HG03432 (cell line): Measurements from ENCODE around the gene ZNF367.

Source experiments
- ATAC-seq: cut with Tn5 transposase; IDR thresholded peaks from one replicate; pipeline ENCODE4 v1.9.1; 2021; ENCODE audit warnings: mild to moderate bottlenecking, moderate library complexity; ENCODE audit not compliant: unreplicated experiment

The ZNF367 gene

DNA sequence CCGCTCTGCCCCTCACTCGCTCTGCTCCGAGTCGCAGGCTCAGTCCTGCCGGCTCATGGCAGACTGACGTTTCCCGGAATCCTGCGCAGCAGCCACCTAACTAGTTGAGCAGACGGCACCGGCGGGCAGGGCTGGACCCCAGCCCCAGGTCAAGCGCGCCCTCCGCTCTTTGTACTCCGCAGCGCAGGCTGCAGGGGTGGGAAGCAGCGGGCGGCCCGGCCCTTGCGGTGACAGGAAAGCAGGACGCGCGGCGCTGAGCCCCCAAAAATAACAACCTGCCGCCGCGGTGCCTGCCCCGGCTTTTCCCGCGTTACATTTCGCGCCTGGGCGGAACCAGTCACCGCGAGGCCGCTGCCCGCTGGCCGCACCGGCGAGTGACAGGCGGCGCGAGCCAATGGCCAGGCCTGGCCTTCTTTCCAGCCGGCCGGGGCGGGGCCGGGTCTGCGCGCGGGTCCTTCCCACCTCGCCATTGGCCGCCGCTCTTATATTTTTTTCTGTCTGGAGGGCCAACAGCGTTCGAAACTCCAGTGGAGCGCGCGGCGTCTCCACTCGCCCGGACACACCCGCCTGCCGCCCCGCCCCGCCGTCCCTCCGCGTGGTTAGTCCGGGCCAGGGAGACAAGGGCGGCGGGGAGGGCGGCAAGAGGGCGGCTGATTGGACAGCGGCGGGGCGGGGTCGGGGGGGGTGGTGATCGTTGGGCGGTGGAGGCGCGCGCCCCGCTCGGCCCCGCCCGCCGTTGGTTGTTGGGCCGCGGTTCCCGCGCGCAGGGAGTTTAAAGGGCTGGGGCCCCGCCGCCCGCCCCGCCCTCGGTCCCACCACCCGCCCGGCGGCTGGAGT, at the start of gene ZNF367:
TSS of gene ZNF367 (minus strand) at position 288 of the 837 bp plus-strand sequence. CDS start 338 bp downstream, outside the sequence.
- peak; percentile 70 for ATAC-seq

DNA sequence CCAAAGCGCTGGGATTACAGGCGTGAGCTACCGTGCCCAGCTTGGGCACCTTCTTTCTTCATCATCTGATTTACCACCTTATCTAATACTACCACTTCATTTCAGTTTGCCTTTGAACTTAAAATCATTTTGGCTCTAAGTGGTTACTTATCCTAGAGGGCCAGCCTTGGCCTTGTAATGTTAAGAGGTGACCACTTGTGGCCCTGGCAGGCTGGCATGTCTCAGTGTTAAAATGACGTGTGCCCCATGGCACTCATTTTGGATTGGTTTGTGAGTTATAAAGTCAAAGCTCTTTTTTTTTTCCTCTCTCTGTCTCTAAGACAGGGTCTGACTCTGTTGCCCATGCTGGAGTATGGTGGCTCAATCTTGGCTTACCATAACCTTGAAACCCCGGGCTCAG, 49.6 kb upstream of the ZNF367 start:
- ATAC-seq, result no peak

DNA sequence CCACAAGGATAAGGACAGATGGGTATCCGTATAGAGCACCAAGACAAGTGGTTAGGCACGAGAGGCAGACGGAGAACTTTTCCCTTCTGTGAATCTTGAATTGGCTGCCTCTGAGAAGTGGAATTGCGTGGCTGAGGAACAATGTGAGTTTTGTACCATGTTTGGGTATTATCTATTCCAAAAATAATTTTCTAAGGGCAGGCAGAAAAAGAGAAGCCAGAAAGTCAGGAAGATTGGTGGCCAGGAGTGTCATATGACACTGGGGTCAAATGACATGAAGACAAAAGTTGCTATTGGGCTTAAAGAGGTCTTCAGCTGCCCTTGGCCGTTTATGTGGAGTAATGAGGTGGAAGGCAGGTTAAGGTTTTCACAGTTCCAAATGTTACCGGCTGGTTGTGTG, 46.3 kb upstream of the ZNF367 start:
- no peak for ATAC-seq

DNA sequence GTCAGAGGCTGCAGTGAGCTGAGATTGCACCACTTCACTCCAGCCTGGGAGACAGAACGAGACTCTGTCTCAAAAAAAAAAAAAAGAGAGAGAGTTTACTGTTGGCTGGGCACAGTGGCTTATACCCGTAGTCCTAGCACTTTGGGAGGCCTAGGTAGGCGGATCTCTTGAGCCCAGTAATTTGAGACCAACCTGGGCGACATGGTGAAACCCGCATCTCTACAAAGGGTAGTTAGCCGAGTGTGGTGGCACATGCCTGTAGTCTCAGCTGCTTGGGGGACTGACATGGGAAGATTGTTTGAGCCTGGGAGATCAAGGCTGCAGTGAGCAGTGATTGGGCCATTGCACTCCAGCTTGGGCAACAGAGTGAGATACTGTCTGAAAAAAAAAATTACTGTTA, 44.4 kb upstream of the ZNF367 start:
- no peak for ATAC-seq

DNA sequence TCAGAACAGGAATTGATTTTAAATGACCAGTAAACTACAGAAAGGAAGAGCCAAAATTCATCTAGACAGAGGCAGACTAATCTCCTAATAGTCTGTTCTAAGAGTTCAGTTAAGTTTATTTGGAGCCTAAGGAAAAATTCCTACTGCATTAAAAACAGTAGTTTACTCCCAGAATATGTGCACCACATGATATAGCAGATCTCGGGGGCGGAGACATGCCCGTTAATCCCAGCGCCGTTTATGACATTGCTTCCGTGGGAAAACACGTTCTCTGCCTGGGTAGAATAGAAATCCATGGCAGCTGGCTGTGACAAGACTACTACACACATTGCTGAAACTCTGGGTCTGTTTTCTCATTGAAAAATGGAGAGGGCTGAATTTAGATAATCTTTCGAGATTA, 43.2 kb upstream of the ZNF367 start:
- ATAC-seq, result no peak

DNA sequence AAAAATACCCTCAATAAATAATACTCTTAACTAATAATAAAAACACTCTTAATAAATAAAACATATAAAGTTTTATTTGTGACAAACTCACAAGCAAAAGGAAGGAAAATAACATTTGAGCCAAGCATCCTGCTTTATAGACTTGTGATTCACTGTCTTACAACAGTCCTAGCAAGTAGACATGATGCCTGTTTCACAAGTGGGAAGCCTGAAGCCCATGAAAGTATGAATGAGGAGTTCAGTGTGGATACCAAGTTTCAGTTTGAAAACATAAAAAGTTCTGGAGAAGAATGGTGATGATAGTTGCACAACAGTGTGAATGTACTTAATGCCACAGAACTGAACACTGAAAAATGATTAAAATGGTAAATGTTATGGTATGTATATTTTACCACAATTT, 42.7 kb upstream of the ZNF367 start:
- ATAC-seq, result no peak

DNA sequence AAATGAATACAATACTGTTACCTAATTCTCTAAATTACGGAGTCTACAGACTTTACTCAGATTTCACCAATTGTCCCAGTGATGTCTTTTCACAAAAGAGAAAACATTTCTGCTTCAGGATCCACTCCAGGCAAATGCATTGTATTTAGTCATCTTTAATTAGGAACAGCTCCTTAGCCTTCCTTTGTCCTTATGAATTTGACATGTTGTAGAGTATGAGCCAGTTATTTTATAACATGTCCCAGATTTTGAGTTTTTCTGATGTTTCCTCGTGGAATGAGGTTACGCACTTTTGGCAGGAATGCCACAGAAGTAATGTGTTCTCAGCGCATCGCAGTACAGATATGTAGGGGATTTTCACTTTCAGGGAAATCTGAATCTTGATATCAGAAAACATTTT, 42.3 kb upstream of the ZNF367 start:
- no peak for ATAC-seq

- ATAC-seq, result no peak
These were observed 41.3 kb upstream of the ZNF367 start for GRCh38 chr9:96459268-96460007.

DNA sequence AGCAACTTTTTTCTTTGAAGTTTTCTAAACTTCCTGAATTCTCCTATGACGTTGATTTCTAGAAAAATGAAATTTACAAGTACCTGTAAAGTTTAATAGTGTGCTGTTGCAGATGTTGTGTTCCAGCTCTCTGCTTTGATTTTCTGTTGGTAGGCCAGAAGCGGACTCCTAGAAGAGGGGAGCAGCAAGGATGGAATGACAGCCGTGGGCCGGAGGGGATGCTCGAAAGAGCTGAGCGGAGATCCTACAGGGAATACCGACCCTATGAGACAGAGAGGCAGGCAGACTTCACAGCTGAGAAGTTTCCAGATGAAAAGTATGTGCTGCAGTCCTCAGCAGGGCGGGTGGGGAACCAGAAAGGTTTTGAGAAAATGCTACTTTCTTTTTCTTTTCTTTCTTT, 40.1 kb upstream of the ZNF367 start:
- ATAC-seq, result no peak

- ATAC-seq, result no peak
These were observed 39.1 kb upstream of the ZNF367 start for GRCh38 chr9:96457266-96457665.

DNA sequence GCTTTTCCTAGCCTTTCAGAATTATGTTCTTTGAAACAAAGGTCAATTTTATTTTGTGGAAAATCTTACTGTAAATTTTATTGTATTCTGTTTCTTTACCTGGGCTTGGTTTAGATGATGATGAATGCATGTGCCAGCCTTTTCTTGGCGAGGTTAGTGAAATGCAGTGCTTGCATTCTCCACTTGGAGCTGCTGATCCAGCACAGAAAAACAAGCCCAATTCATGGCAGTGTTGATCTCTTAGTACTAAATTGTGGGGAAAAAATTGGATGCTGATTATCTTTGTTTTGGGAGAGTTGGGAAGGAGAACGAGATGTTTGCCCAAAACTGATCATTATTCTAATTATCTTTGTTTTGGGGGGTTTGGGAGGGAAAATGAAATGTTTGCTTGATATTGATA, 35.5 kb upstream of the ZNF367 start:
- no peak for ATAC-seq

GRCh38 chr9:96450613-96451528, 32.7 kb upstream of the ZNF367 start:
- peak; percentile 6 for ATAC-seq

DNA sequence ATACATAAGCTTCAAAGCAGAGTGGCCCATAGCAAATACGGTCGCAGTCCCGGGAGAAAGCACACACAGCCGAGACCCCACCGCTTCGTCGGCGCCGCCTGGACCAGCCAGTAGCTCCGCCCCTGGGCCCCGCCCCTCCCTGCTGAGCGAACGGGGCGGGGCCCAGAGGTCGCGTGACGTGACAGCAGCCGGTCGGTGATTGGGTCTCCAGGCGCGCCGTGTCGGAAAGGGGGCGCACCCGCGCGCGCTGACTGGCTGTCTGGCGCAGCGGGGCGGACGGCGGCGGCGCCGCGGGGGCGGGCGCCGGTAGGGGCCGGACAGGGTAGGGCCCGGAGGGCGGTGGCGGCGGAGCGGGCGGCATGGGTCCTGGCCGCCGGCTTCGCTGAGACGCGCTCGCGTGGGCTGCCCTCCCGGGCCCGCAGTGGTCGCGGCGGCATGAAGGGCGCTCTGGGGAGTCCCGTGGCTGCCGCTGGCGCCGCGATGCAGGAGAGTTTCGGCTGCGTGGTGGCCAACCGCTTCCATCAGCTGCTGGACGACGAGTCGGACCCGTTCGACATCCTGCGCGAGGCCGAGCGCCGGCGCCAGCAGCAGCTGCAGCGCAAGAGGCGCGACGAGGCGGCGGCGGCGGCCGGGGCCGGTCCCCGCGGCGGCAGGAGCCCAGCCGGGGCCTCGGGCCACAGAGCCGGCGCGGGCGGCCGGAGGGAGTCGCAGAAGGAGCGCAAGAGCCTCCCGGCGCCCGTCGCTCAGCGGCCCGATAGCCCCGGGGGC, 31.9 kb upstream of the ZNF367 start, which contains the start of gene HABP4:
TSS of gene HABP4 (plus strand) at position 325 of the 768 bp plus-strand sequence. CDS start at position 436, 111 bp downstream.
- peak; percentile 97 for ATAC-seq

DNA sequence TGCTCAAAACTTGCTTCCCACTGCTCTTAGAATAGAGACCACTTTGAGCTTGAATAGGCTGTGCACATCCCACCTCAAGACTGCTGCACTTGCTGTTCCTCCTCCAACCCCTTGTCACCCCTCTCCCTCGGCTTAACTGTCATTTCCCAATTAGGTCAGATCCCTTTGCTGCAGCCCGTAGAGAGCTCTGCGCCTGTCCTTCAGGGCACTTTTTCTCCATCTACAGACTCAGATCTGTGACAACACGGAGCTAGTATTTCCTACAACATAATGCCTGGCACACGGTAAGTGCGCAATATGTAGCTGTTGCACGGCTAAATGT, 31.3 kb upstream of the ZNF367 start:
- peak; percentile 26 for ATAC-seq

DNA sequence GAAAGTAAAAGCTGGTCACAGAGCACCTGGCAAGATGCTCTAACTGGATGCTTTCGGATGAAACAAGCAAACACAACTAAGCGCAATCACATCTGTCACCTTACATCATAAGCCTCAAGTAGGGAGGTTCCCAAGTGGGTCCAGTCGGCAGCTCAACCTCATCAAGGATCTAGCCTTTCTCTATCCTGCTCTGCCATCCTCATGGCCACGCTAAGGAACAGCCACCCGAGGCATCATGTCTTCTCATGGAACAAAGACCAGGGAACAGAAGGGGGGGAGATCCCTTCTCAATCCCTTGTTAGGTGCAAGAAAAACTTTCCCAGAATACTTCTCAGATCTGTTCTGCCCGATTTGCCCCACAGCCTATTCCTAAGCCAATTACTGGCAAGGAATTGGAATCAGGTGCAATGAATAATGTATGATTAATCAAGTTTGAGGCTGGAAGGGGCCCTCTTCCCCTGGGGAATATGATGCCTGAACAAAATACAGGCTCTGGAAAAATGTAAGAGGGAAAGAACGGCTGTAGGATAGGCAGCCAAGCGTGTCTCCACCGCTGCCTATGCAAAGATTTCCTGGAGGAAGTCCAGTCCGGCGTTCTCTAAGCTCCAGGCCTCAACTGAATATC, 30.5 kb upstream of the ZNF367 start:
- no peak for ATAC-seq

DNA sequence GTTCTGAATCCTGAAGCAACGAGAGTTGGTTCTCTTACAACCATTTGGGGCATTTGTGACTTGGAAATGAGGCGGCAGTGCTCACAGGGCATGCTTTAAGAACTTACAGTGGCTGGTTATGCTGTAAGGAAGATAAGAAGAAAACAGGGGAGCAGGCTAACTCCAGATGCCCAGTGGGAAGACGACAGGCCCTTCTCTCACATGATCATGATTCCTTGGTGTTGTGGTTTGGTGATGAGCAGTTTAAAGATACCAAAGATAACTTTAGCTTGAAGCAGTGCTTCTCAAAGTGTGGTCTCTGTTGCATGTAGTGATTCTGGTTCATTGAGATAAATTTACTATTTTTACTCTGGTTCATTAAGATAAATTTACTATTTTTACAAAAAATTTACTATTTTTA, 29.2 kb upstream of the ZNF367 start:
- ATAC-seq, result no peak

DNA sequence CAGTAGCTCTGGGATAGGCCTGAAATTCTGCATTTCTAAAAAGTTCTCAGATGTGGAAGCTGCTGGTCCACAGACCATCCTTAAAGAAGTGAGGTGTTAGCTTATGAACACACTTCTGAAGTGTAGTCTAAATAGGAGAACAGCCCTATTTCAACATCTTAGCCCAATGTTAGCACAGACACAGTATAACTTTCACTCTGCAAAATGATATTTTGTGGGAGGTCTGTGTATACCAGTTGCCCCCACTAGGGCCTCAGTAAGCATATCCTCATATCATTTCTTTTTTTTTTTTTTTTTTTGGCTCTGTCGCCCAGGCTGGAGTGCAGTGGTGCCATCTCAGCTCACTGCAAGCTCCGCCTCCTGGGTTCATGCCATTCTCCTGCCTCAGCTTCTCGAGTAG, 24.3 kb upstream of the ZNF367 start:
- ATAC-seq, result no peak

DNA sequence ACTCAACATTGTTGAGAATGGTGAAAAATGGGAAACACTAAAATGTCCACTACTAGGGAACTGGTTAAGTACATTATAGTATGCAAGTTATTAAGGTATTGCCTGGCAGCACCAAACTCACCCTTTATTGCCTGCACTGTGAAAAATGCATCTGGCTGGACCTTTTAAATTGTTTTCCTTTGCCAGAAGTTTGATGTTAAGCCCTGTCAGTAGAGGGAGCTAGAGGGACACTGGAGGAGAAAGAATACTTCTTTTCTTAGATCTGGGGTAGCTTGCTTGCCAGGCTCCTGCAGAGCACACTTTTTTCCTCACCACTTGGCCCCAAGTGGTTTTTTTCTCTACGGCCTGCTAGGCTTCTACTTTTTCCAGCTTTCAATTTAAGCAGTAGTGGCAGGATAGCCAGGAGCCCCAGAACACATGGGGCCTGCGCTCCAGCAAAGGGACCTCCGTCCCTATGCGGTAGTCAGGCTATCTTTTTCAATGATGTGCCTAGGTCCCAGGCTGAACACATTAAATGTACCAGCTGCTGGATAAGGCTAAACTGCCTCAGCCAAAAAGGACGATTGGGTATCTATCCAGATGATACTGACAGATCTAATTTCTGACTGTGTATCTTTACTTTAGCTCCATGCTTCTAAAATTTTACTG, 23.8 kb upstream of the ZNF367 start:
- no peak for ATAC-seq

GRCh38 chr9:96440671-96441199, 22.6 kb upstream of the ZNF367 start:
- no peak for ATAC-seq
